Measurements from ENCODE around the gene PLA2G2F. TPM values are rescaled to one million over a fixed set of nuclear protein-coding genes. Genes with fewer than 3 reads are reported as not detected.

PLA2G2F gene
- total RNA-seq, 1 donor from 2014 or later = not detected

DNA sequence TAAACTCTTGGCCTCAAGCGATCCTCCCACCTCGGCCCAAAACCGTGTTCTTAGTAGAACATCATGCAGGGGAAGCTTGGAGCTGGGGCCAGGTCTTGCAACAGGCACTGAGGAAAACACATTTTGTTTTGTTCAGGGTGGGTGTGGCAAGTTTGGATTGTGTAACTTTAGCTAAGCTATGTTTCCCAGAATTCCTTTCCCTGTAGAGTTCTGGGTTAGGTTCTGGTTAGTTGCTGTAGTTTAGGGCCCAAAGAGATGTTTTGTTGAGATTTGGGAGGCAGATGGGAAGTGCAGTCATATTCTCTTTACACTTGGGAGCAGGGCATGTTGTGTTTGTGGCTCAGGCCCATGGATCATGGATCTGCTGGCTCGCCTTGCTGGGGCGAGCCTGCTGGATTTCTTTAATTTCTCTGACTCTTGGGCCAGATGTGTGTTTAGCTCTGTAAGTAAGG is 45.2 kb upstream of the PLA2G2F start:
- no peak overlapping the region for H3K4me3 Mint-ChIP-seq
- DNase-seq (ENCODE audit: extremely low spot score, unreplicated experiment) = no peak
- TF ChIP-seq, protein P1, sequence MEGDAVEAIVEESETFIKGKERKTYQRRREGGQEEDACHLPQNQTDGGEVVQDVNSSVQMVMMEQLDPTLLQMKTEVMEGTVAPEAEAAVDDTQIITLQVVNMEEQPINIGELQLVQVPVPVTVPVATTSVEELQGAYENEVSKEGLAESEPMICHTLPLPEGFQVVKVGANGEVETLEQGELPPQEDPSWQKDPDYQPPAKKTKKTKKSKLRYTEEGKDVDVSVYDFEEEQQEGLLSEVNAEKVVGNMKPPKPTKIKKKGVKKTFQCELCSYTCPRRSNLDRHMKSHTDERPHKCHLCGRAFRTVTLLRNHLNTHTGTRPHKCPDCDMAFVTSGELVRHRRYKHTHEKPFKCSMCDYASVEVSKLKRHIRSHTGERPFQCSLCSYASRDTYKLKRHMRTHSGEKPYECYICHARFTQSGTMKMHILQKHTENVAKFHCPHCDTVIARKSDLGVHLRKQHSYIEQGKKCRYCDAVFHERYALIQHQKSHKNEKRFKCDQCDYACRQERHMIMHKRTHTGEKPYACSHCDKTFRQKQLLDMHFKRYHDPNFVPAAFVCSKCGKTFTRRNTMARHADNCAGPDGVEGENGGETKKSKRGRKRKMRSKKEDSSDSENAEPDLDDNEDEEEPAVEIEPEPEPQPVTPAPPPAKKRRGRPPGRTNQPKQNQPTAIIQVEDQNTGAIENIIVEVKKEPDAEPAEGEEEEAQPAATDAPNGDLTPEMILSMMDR (conservative IDR thresholded peaks at IDR 0.05) = no peak
- H3K27me3 Mint-ChIP-seq = peaks cover 40% of the 10 kb centered on the region
- H3K36me3 Mint-ChIP-seq = no peaks in the 10 kb centered on the region
- no peak overlapping the region for H3K27ac Mint-ChIP-seq
- peaks cover 7% of the 10 kb centered on the region for H3K9me3 Mint-ChIP-seq
- H3K4me1 Mint-ChIP-seq (ENCODE audit: unreplicated experiment) = no peaks in the 10 kb centered on the region

DNA sequence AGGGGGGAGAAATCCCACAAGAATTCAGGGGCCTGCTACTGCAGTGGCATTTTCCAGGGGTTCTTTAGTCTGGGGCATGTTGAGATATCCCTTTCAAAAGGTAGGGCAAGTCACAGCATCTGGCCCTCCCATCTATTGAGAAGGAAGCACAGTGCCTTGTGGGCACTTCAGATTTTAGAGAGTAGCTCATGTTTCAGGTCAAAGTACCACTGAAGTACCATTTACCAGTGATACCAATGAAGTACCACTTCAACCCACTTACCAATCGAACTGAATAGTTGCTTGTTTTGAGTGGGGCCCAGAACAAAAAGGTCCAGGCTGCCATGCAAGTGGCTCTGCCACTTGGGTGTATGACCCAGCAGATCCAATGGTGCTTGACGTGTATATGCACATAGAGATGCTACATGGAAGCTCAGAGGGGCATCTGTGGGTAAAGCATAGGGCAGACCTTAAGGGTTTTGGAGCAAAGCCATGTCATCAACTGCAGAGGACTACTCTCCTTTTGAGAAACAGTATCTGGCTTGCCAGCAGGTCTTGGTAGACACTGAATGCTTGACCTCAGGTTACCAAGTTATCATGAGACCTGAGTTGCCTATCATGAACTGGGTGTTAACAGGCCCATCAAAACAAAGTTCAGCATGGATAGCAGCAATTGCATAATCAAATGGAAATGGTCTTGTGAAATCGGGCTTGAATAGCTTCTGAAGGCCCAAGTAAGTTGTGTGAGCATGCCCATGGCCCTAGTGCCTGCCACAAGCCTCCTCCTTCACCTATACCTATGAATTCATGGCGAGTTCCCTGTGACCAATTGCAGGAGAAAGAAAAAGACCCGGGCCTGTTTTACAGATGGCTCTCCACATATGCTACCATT is 43.3 kb upstream of the PLA2G2F start:
- peaks cover 7% of the 10 kb centered on the region for H3K9me3 Mint-ChIP-seq
- no peak overlapping the region for H3K4me3 Mint-ChIP-seq
- no peak overlapping the region for H3K27ac Mint-ChIP-seq
- TF ChIP-seq, protein P1 (conservative IDR thresholded peaks at IDR 0.05) = no peak
- no peaks in the 10 kb centered on the region for H3K36me3 Mint-ChIP-seq
- no peaks in the 10 kb centered on the region for H3K4me1 Mint-ChIP-seq (ENCODE audit: unreplicated experiment)
- peaks cover 38% of the 10 kb centered on the region for H3K27me3 Mint-ChIP-seq
- DNase-seq (ENCODE audit: extremely low spot score, unreplicated experiment) = no peak

DNA sequence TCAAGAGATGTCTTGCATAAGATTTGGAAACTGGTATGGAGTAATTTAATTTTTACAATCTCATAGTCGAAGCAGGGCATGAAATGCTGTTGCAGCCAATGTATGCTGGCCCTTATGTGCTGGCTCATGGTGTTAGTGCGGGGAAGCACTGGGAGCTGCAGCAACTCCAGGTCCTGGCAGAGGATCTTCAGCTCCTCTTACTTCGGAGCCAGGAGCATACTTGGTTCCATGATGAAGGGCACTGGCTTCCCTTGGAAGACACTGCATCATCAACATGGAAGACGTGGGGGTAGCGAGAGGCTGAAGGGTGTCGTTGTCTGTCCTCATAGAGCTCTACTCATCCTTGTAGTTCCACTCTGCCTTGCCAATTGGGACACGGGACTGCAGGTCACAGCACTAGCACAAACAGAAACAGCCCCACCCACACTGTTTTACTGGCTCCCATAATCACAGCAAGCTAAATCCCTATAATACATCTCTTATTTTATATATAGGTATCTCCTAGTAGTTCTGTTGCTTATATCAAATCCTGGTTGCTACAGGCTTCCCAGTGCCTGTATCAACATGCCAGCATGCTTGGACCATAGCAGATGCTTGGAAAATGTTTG is 42.2 kb upstream of the PLA2G2F start:
- peaks cover 7% of the 10 kb centered on the region for H3K9me3 Mint-ChIP-seq
- H3K27me3 Mint-ChIP-seq = peaks cover 35% of the 10 kb centered on the region
- no peak for DNase-seq (ENCODE audit: extremely low spot score, unreplicated experiment)
- no peak overlapping the region for H3K4me3 Mint-ChIP-seq
- no peaks in the 10 kb centered on the region for H3K4me1 Mint-ChIP-seq (ENCODE audit: unreplicated experiment)
- H3K36me3 Mint-ChIP-seq = no peaks in the 10 kb centered on the region
- TF ChIP-seq, protein P1 (conservative IDR thresholded peaks at IDR 0.05) = no peak
- H3K27ac Mint-ChIP-seq = no peak overlapping the region

DNA sequence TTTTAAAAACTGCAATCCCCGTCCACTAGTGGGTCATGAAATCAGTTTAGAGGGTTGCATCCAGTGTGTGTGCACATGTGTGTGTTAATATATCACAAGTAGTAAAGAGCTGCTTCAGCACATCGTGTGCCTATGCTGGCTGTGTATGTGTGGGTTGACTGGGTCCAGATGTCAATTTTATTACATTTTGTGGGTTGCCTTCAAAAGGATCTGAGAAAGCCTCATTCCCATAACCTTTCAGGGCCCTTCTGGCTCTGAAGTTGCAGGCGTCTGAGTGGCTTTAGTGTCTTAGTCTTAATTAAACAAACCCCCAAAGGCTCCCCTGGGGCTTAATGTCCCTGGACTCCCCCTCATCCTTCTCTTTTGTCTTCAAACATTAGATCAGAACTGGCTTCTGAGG is 39.6 kb upstream of the PLA2G2F start:
- Mint-ChIP-seq H3K9me3 (peaks cover 7% of the 10 kb centered on the region), H3K27me3 (peaks cover 15% of the 10 kb centered on the region), H3K4me3 (no peak overlapping the region), H3K4me1 (ENCODE audit: unreplicated experiment) (no peaks in the 10 kb centered on the region), H3K36me3 (no peaks in the 10 kb centered on the region), H3K27ac (no peak overlapping the region)
- TF ChIP-seq, protein P1 (conservative IDR thresholded peaks at IDR 0.05) = no peak
- no peak for DNase-seq (ENCODE audit: extremely low spot score, unreplicated experiment)

DNA sequence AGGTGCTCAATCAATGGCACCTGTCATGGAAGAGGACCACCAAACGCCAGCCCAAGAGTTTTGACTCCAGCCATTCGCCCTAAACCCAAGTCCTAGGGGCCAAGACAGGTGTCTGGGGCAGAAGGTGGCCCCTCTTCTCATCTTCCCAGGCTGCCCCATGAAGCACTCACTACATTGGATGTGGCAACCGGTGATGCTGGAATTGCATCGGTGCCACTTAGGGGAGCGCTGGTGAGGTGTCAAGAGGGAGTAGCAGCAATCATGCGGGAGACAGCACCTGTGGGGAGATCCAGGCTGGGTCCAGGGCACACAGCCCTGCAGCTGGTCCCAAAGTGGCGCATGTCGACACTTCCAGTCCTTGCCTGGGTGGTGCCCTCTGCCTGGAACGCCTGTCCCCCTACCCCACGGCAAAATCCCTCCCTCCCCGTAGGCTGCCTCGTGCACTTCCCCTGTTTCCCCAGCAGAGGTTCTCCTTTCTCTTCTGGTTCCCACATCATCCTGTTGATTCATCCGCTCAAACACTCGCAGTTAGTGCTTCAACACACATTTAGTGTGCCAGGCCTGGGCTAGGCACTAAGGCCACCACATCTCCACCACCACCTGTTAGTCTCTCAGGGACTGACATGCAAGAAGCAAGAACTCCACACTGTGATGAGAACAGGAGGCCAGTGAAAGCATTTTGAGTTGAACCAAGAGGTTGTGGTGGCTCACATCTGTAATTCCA is 38.3 kb upstream of the PLA2G2F start:
- TF ChIP-seq, protein P1 (conservative IDR thresholded peaks at IDR 0.05) = peak; percentile 77

More for the DNA sequence above, 38.3 kb upstream of the PLA2G2F start:
- Mint-ChIP-seq H3K4me1 (ENCODE audit: unreplicated experiment) (no peaks in the 10 kb centered on the region), H3K27me3 (peaks cover 12% of the 10 kb centered on the region), H3K4me3 (no peak overlapping the region), H3K9me3 (peaks cover 7% of the 10 kb centered on the region), H3K36me3 (no peaks in the 10 kb centered on the region), H3K27ac (no peak overlapping the region)
- no peak for DNase-seq (ENCODE audit: extremely low spot score, unreplicated experiment)
